ENCODE data around the gene PELI1. TPM values are rescaled to one million over a fixed set of nuclear protein-coding genes. Genes with fewer than 3 reads are reported as not detected.
A peak's percentile ranks its signal among the peaks of the same experiment; 100 is the strongest.

Gene PELI1
- total and polyA plus RNA-seq, 8 donors: 5.5 to 15.9 (median 9.2) TPM

DNA sequence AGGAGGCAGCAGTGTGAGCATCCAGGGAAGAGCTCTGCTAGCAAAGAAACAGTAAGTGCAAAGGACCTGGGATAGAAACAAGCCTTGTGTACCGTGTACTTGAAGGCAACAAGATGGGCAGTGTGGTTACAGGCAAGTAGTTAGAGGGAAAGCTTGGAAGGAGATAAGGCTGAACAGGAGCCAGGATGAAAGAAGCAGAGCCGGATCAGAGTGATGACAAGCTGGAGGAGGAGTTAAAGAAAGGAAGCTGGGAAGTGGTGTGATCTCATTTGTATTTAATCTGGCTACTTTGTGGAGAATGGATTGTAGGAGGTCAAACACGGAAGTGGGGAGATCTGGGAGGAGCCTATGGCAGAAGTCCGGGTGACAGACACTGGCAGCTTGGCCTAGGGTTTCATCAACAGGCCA lies 80.3 kb downstream of the PELI1 start:
- Histone ChIP-seq H3K4me3 (no peak overlapping the region), H3K36me3 (no peaks in the 10 kb centered on the region), H3K9me3 (no peaks in the 10 kb centered on the region), H3K27me3 (no peaks in the 10 kb centered on the region), H3K27ac (peak overlapping the region; percentile 25 to 84 (median 56)), H3K4me1 (peaks cover 8 to 15% (median 14%) of the 10 kb centered on the region in 3 donors)
- TF ChIP-seq, protein P1, sequence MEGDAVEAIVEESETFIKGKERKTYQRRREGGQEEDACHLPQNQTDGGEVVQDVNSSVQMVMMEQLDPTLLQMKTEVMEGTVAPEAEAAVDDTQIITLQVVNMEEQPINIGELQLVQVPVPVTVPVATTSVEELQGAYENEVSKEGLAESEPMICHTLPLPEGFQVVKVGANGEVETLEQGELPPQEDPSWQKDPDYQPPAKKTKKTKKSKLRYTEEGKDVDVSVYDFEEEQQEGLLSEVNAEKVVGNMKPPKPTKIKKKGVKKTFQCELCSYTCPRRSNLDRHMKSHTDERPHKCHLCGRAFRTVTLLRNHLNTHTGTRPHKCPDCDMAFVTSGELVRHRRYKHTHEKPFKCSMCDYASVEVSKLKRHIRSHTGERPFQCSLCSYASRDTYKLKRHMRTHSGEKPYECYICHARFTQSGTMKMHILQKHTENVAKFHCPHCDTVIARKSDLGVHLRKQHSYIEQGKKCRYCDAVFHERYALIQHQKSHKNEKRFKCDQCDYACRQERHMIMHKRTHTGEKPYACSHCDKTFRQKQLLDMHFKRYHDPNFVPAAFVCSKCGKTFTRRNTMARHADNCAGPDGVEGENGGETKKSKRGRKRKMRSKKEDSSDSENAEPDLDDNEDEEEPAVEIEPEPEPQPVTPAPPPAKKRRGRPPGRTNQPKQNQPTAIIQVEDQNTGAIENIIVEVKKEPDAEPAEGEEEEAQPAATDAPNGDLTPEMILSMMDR (IDR thresholded peaks at IDR 0.05): no peak
- no peak for FAIRE-seq
- peak in 4 of 6 donors; percentile 41 to 62 (median 53) for DNase-seq
- intact Hi-C loops (cut with DNase I): no loop called here
- peak; percentile 78 to 88 (median 84) for ATAC-seq
- WGBS, 2 donors: 28 to 38% methylated on average over 4 of the region's 4 CpGs

DNA sequence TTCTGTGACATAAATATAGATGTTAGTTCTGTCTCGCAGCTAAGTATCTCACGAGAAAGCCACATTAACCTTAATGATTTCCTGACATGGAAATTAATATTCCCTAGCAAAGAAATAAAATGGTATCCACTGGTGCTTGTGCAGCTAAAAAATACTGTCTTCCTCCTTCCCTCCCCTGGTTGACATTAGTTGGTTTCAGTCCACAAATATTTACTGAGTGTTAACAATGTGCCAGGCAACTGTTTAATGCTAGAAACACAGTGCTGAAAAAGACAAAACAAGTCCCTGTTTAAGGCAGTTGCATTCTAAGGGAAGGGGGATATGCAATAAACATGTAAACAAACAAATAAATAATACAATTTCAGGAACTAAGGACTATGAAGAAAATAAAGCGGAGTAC lies 80.8 kb downstream of the PELI1 start:
- no peaks in the 10 kb centered on the region for H3K36me3 ChIP-seq
- DNase-seq (no peak), ATAC-seq (peak; percentile 53 to 74 (median 66)), FAIRE-seq (no peak)
- no peaks in the 10 kb centered on the region for H3K27me3 ChIP-seq
- no peak overlapping the region for H3K4me3 ChIP-seq
- 42 to 50% methylated on average over 3 of the region's 3 CpGs for WGBS, 2 donors
- H3K27ac ChIP-seq: peak overlapping the region; percentile 25 to 84 (median 56)
- H3K9me3 ChIP-seq: no peaks in the 10 kb centered on the region
- peaks cover 8 to 15% (median 14%) of the 10 kb centered on the region in 3 donors for H3K4me1 ChIP-seq
- intact Hi-C loops (cut with DNase I): no loop called here
- TF ChIP-seq, protein P1 (IDR thresholded peaks at IDR 0.05): no peak

DNA sequence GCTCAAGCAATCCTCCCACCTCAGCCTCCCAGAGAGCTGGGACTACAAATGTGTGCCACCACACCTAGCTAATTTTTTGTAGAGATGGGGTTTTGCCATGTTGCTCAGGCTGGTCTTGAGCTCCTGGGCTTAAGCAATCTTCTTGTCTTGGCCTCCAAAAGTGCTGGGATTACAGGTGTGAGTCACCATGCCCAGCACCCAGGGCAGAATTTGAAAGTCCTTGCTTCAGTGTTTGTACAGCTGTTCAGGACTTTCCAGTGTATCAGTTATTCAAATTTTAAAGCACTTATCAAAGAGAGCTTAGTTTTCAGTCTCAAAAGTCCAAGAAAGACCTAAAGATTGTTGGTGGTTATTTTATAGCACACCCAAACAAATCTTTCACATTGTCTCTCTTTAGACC lies 81.4 kb downstream of the PELI1 start:
- Histone ChIP-seq H3K9me3 (no peaks in the 10 kb centered on the region), H3K27me3 (no peaks in the 10 kb centered on the region), H3K4me1 (peaks cover 8 to 15% (median 14%) of the 10 kb centered on the region in 3 donors), H3K36me3 (no peaks in the 10 kb centered on the region), H3K27ac (peak overlapping the region; percentile 25 to 84 (median 56)), H3K4me3 (no peak overlapping the region)
- ATAC-seq: peak; percentile 81 to 85 (median 84)
- peak in 4 of 6 donors; percentile 34 to 76 (median 64) for DNase-seq
- intact Hi-C loops (cut with DNase I): no loop called here
- no peak for FAIRE-seq
- TF ChIP-seq, protein P1 (IDR thresholded peaks at IDR 0.05): no peak

DNA sequence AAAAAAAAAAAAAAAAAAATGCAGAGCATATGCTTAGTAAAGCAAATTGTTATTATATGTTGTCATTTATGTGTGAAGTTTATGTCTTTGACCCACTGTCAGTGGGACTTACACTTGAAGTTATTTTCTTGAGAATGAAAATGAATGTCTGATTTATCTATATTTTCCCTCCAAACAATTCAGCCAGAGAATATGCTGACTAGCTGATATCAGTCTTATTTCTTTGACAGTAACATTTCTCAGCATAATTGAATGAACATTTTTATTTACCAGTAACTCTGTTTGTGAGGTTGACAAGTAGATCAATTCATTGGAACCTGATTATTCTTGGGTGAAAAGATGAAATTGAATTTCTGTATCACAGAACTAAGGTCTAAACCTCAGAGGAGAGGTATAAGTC lies 85.0 kb downstream of the PELI1 start:
- no peak overlapping the region for H3K4me3 ChIP-seq
- H3K9me3 ChIP-seq: no peaks in the 10 kb centered on the region
- intact Hi-C loops (cut with DNase I): loop anchor here in 2 of 3 donors (10.0 kb wide), 2 partner anchors 86 to 446 kb away; partner anchors contain the start of gene PELI1 (in 1 of the 2)
- no peak for DNase-seq
- TF ChIP-seq, protein P1 (IDR thresholded peaks at IDR 0.05): no peak
- ATAC-seq: no peak
- no peak for FAIRE-seq
- no peaks in the 10 kb centered on the region for H3K36me3 ChIP-seq
- H3K4me1 ChIP-seq: peaks cover 8 to 9% (median 8%) of the 10 kb centered on the region in 3 donors
- H3K27me3 ChIP-seq: no peaks in the 10 kb centered on the region
- no peak overlapping the region for H3K27ac ChIP-seq

DNA sequence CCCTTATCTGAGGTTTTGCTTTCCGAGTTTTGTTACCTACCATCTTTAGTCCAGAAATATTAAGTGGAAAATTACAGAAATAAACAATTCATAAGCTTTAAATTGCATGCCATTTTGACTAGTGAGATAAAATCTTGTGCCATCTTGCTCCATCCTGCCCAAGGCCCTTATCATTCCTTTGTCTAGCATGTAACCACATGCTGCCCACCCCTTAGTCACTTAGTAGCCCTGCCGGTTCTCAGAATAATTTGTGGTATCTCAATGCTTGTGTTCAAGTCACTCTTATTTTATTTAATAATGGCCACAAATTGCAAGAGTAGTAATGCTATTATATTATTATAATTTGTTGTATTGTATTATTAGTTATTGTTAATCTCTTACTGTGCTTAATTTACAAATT lies 88.2 kb downstream of the PELI1 start:
- no peak for FAIRE-seq
- Histone ChIP-seq H3K27ac (no peak overlapping the region), H3K36me3 (no peaks in the 10 kb centered on the region), H3K27me3 (no peaks in the 10 kb centered on the region), H3K9me3 (no peaks in the 10 kb centered on the region), H3K4me1 (no peaks in the 10 kb centered on the region), H3K4me3 (no peak overlapping the region)
- DNase-seq: no peak
- 92% methylated on average over 2 of the region's 2 CpGs for WGBS, 2 donors
- TF ChIP-seq, protein P1 (IDR thresholded peaks at IDR 0.05): no peak
- intact Hi-C loops (cut with DNase I): loop anchor here in 2 of 3 donors (10.0 kb wide), 2 partner anchors 89 to 449 kb away; partner anchors contain the start of gene PELI1 (in 1 of the 2)
- no peak for ATAC-seq
